Measurements from ENCODE around the gene GDNF. TPM values are rescaled to one million over a fixed set of nuclear protein-coding genes. Genes with fewer than 3 reads are reported as not detected.

The GDNF gene
- total and polyA plus RNA-seq, 2 donors (not counting 1 experiment from before 2014, with no cell fraction given): 0.32 to 0.83 TPM

GRCh38 chr5:37808945-37809344 is 30.9 kb downstream of the GDNF start:
- DNase-seq (ENCODE audit: low read depth in 2 of 2): no peak
- H3K27me3 ChIP-seq (ENCODE audit: control insufficient read depth, insufficient read depth, low read length): no peaks in the 10 kb centered on the region
- H3K9ac ChIP-seq (ENCODE audit: insufficient read depth, low read length): no peak overlapping the region
- H4K20me1 ChIP-seq (ENCODE audit: control insufficient read depth, extremely low read depth, insufficient read depth, low read length): no peaks in the 10 kb centered on the region
- TF ChIP-seq CTCF (conservative IDR thresholded peaks at IDR 0.05 in 1 of 2, IDR thresholded peaks at IDR 0.05 in 1 of 2; ENCODE audit: low read depth in 1 of 2, low read length in 2 of 2) (no peak), EZH2 (IDR thresholded peaks at IDR 0.05; ENCODE audit: low read length, missing control alignments) (no peak)
- H3K4me3 ChIP-seq (replicated peaks in 1 of 4; ENCODE audit: control extremely low read depth in 1 of 4, insufficient read depth in 1 of 4, low read depth in 3 of 4, low read length in 4 of 4): no peak overlapping the region
- H3K27ac ChIP-seq (ENCODE audit: insufficient read depth, low read length): no peak overlapping the region
- no peak overlapping the region for H2AFZ ChIP-seq (ENCODE audit: low read length)
- no peaks in the 10 kb centered on the region for H3K79me2 ChIP-seq (ENCODE audit: control insufficient read depth, insufficient read depth, low read length)
- H3K36me3 ChIP-seq (ENCODE audit: control insufficient read depth, insufficient read depth, low read length): no peaks in the 10 kb centered on the region
- no peaks in the 10 kb centered on the region for H3K4me1 ChIP-seq (ENCODE audit: control insufficient read depth, extremely low read depth, insufficient read depth, low read length)
- no peak overlapping the region for H3K4me2 ChIP-seq (ENCODE audit: extremely low read depth, insufficient read depth, low read length)
- no peaks in the 10 kb centered on the region for H3K9me3 ChIP-seq (ENCODE audit: control insufficient read depth, insufficient read depth, low read depth, low read length)

DNA sequence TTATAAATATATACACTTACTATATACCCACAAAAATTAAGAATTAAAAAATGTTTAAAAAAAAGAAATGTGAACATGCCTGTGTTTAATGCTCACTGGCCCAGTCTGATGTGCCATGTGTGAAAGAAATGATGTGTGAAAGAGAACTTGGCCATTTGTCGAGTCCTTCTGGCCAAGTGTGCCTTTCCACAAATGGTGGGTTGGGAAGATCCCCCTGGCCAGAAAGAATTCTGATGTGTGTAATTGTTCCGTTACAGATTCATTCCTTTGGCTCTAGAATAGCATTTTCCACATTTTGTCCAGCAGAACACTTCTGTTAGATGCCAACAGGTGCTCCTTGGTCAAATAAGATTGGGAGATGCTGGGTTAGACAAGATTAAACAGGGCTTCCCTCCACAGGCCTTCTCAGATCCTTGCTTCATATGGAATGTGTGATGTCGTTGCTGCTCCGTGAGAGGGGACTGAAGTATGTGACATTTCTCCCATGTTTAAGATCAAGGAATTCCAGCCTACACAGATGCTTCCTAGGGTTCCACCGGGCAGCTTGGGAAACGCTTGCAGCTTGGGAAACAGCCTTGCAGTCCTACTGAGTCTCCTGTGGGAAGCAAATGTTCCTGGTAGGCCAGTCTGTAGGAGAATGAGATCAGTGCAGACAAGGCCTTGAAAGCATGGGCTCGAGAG is 32.1 kb downstream of the GDNF start:
- no peaks in the 10 kb centered on the region for H3K79me2 ChIP-seq (ENCODE audit: control insufficient read depth, insufficient read depth, low read length)
- DNase-seq (ENCODE audit: low read depth in 2 of 2): no peak
- H3K27me3 ChIP-seq (ENCODE audit: control insufficient read depth, insufficient read depth, low read length): no peaks in the 10 kb centered on the region
- no peak overlapping the region for H3K4me2 ChIP-seq (ENCODE audit: extremely low read depth, insufficient read depth, low read length)
- TF ChIP-seq CTCF (conservative IDR thresholded peaks at IDR 0.05 in 1 of 2, IDR thresholded peaks at IDR 0.05 in 1 of 2; ENCODE audit: low read depth in 1 of 2, low read length in 2 of 2): no peak
- TF ChIP-seq EZH2 (IDR thresholded peaks at IDR 0.05; ENCODE audit: low read length, missing control alignments): no peak
- H3K9me3 ChIP-seq (ENCODE audit: control insufficient read depth, insufficient read depth, low read depth, low read length): no peaks in the 10 kb centered on the region
- no peak overlapping the region for H3K4me3 ChIP-seq (replicated peaks in 1 of 4; ENCODE audit: control extremely low read depth in 1 of 4, insufficient read depth in 1 of 4, low read depth in 3 of 4, low read length in 4 of 4)
- no peak overlapping the region for H2AFZ ChIP-seq (ENCODE audit: low read length)
- no peaks in the 10 kb centered on the region for H4K20me1 ChIP-seq (ENCODE audit: control insufficient read depth, extremely low read depth, insufficient read depth, low read length)
- no peak overlapping the region for H3K27ac ChIP-seq (ENCODE audit: insufficient read depth, low read length)
- H3K4me1 ChIP-seq (ENCODE audit: control insufficient read depth, extremely low read depth, insufficient read depth, low read length): no peaks in the 10 kb centered on the region
- no peak overlapping the region for H3K9ac ChIP-seq (ENCODE audit: insufficient read depth, low read length)
- no peaks in the 10 kb centered on the region for H3K36me3 ChIP-seq (ENCODE audit: control insufficient read depth, insufficient read depth, low read length)

DNA sequence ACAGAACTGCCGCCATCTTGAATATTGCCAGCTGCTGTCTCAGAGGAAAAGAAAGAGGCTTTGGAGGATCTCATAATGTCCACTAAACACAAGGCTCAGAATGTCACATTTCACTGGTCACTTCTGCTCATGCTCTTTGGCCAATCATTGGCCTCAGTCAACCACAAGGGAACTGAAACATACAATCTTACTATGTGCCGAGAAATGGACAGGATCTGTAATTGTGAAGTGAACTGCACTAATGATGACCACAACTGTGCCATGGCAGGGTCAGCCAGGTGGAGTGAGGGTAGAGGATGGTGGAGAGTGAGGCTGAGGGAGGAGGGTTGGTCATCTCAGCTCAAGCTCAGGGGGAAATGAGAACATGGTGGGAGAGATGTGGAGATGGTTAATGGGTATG is 32.8 kb downstream of the GDNF start:
- Histone ChIP-seq H3K4me1 (ENCODE audit: control insufficient read depth, extremely low read depth, insufficient read depth, low read length) (no peaks in the 10 kb centered on the region), H3K27ac (ENCODE audit: insufficient read depth, low read length) (no peak overlapping the region), H3K9me3 (ENCODE audit: control insufficient read depth, insufficient read depth, low read depth, low read length) (no peaks in the 10 kb centered on the region), H2AFZ (ENCODE audit: low read length) (no peak overlapping the region), H3K4me2 (ENCODE audit: extremely low read depth, insufficient read depth, low read length) (no peak overlapping the region), H4K20me1 (ENCODE audit: control insufficient read depth, extremely low read depth, insufficient read depth, low read length) (no peaks in the 10 kb centered on the region), H3K79me2 (ENCODE audit: control insufficient read depth, insufficient read depth, low read length) (no peaks in the 10 kb centered on the region), H3K4me3 (replicated peaks in 1 of 4; ENCODE audit: control extremely low read depth in 1 of 4, insufficient read depth in 1 of 4, low read depth in 3 of 4, low read length in 4 of 4) (no peak overlapping the region), H3K27me3 (ENCODE audit: control insufficient read depth, insufficient read depth, low read length) (no peaks in the 10 kb centered on the region), H3K36me3 (ENCODE audit: control insufficient read depth, insufficient read depth, low read length) (no peaks in the 10 kb centered on the region), H3K9ac (ENCODE audit: insufficient read depth, low read length) (no peak overlapping the region)
- no peak for DNase-seq (ENCODE audit: low read depth in 2 of 2)
- no peak for TF ChIP-seq CTCF (conservative IDR thresholded peaks at IDR 0.05 in 1 of 2, IDR thresholded peaks at IDR 0.05 in 1 of 2; ENCODE audit: low read depth in 1 of 2, low read length in 2 of 2)
- no peak for TF ChIP-seq EZH2 (IDR thresholded peaks at IDR 0.05; ENCODE audit: low read length, missing control alignments)

Data from fibroblast of lung (primary cell).